GM12873 (cell line): ENCODE measurements around the gene CDKL5.

ENCODE experiments used
- CTCF ChIP-seq: IDR thresholded peaks from 2 replicates; pipeline ENCODE4 v1.5.1; 2012; ENCODE audit warnings: low read depth, mild to moderate bottlenecking, moderate library complexity, low read length, control low read depth; ENCODE audit not compliant: insufficient read depth; ENCODE audit errors: missing control alignments

The CDKL5 gene

GRCh38 chrX:18534949-18535348 lies 109.5 kb downstream of the CDKL5 start:
- TF ChIP-seq CTCF = no peak

GRCh38 chrX:18537068-18537467 lies 111.7 kb downstream of the CDKL5 start:
- no peak for TF ChIP-seq CTCF

- TF ChIP-seq CTCF = no peak
Measured at GRCh38 chrX:18537524-18537923, 112.1 kb downstream of the CDKL5 start.

- no peak for TF ChIP-seq CTCF
Measured at GRCh38 chrX:18542131-18542530, 116.7 kb downstream of the CDKL5 start.

- TF ChIP-seq CTCF = no peak
Measured at GRCh38 chrX:18542905-18543304, 117.5 kb downstream of the CDKL5 start.

GRCh38 chrX:18543738-18544137 lies 118.3 kb downstream of the CDKL5 start:
- TF ChIP-seq CTCF = no peak

- TF ChIP-seq CTCF = no peak
Measured at GRCh38 chrX:18545771-18546170, 120.4 kb downstream of the CDKL5 start.
